GM13976 (cell line): Measurements from ENCODE around the gene HTR2A.

Experiments used
- DNase-seq: peaks from one replicate; pipeline ENCODE4 v3.0.0; 2012; ENCODE audit warnings: low spot score
- in situ Hi-C: fragments of 300-500 bp; cut with MboI; formaldehyde crosslinking; loops from one replicate; pipeline ENCODE4 v1.12.0; 2022; ENCODE audit warnings: low sequenced_read_pairs, mixed read lengths, inconsistent platforms; ENCODE audit not compliant: unreplicated experiment
- TF ChIP-seq, protein P1 (sequence below): IDR thresholded peaks from 2 replicates; pipeline ENCODE4 v1.5.1; 2012; ENCODE audit warnings: borderline replicate concordance, mild to moderate bottlenecking; ENCODE audit not compliant: insufficient read depth; ENCODE audit errors: extremely low read depth, missing control alignments, control extremely low read depth

The HTR2A gene

DNA sequence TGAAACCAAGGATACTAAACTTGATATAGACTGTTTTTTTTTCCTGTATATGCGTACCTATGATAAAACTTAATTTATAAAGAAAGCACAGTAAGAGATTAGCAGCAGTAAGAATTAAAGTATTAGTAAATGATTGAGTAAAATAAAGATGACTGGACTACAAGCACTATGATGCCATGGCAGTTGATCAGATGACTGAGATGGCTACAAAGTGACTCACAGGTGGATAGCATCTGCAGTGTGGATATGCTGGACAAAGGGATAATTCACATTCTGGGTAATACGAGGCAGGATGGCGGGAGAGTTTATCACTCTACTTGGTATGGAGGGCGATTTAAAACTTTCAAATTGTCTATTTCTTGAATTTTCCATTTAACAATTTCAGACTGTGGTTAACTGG lies 11.8 kb downstream of the HTR2A start:
- TF ChIP-seq, protein P1, sequence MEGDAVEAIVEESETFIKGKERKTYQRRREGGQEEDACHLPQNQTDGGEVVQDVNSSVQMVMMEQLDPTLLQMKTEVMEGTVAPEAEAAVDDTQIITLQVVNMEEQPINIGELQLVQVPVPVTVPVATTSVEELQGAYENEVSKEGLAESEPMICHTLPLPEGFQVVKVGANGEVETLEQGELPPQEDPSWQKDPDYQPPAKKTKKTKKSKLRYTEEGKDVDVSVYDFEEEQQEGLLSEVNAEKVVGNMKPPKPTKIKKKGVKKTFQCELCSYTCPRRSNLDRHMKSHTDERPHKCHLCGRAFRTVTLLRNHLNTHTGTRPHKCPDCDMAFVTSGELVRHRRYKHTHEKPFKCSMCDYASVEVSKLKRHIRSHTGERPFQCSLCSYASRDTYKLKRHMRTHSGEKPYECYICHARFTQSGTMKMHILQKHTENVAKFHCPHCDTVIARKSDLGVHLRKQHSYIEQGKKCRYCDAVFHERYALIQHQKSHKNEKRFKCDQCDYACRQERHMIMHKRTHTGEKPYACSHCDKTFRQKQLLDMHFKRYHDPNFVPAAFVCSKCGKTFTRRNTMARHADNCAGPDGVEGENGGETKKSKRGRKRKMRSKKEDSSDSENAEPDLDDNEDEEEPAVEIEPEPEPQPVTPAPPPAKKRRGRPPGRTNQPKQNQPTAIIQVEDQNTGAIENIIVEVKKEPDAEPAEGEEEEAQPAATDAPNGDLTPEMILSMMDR, result no peak
- no peak for DNase-seq
- in situ Hi-C loops, result no loop called here

DNA sequence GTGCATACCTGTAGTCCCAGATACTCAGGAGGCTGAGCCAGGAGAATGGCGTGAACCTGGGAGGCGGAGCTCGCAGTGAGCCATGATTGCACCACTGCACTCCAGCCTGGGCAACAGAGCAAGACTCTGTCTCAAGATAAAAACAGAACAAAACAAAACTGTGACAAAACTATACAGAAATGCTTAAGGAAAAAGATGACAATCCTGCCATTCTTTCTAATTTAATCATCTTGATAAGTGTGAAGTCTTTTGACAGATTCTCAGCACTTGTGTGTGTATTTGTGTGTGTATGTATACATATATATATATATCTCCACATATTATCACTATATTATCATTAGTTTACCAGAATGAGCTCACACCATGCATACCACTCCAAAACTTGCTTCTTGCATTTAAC lies 12.3 kb downstream of the HTR2A start:
- in situ Hi-C loops, result no loop called here
- DNase-seq, result no peak
- TF ChIP-seq, protein P1, result no peak

DNA sequence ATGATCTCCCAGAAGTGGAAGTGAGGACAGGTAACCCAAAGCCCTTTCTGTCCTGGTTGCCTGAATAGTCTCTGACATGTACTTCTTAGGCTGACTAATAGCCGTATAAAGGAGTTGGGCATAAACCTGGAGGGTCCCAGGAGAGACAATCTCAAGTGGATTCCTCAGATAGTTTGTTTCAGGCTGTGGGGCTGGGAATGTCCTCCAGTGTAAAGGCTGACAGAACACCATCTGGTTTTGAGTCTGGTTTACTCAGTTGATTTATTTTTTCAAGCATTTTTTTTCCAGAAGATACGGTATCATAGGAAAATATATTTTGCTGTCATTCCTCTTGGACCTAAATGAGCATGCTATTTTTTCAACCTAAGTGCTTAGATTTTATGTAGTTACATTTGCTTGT lies 15.2 kb downstream of the HTR2A start:
- DNase-seq, result no peak
- in situ Hi-C loops, result no loop called here
- TF ChIP-seq, protein P1, result no peak

DNA sequence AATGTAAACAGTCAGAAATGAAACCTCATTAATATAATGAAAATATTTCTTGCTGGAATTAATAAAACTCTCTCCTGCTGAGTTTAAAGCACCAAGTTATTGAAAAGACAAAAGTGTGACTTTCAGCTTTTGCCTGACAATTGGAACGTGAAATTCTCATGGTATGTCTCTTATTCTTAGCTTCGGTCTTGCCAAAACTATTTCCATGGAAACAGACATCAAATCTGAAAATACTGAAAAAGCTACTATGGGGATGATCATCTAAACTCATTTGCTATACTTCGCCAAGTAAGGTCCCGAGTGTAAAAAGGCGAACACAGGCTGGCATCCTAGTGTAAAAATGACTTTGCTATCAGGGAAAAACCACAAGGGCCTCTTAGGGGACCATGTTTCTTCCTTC lies 22.8 kb downstream of the HTR2A start:
- DNase-seq, result no peak
- TF ChIP-seq, protein P1, result no peak
- in situ Hi-C loops, result no loop called here

DNA sequence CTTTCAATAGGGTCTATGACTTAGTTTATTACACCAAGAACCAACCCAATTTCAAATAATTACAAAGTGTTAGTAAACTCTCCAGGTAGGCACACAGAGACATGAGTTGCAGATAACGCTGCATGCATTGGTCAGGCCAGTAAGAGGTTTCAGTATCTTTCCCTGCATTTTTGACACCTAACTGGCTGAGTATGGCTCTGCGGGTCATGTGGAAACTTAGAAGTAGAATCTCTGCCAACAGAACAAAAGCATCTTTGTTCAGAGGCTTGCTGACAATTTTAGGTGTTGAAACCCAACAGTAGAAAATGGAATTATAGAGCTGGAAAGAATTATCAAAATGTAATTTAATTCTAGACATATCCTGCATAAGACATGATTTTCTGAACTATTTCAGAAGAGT lies 25.3 kb downstream of the HTR2A start:
- no peak for DNase-seq
- TF ChIP-seq, protein P1, result no peak
- in situ Hi-C loops, result no loop called here

DNA sequence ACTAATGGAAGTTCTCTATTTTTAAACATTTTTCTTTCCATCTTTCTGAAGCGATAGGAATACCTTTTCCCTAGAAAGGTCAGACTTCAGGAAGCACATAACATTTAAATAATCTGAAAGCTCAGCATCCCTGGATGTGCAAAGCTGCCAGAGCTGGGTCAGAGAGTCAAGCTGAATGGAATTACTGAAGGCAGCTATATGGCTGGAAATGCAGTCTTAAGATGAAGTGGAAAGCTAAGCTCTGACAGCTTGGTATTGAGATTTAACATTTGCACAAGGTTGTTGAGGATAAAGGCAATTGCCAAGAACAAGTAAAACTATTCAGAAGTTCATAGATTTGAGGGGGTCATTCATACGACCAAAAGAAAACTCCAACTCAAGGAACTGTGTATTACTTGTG lies 28.8 kb downstream of the HTR2A start:
- DNase-seq, result no peak
- in situ Hi-C loops, result no loop called here
- TF ChIP-seq, protein P1, result no peak

DNA sequence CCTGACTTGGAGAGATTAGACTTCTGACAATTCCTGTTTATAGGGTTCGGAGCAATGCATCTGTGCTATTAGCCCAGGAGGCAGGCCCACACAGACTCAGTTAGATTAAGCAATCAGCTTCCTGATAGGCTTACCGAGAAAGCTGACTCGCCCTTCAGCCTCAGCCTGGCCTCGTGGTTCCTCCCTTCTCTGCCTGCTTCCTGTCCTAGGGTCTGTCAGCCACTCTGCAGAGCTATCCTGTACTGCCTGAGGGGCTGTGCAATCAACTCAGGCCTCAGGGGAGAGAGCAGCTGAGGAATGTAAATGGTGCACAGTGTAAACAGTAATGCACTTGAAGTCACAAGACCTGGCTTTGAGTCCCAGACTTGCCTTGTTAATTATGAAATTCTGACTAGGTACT lies 30.7 kb downstream of the HTR2A start:
- TF ChIP-seq, protein P1, result no peak
- no peak for DNase-seq
- in situ Hi-C loops, result no loop called here
